KMS-11 (cell line): ENCODE measurements around the gene NTSR2.
A peak's percentile ranks its signal among the peaks of the same experiment; 100 is the strongest.

Experiments
- H2AFZ ChIP-seq: fragments of 200-600 bp; sonication (generic); 2 replicates; pipeline ENCODE4 v1.6.1; 2016; ENCODE audit warnings: antibody characterized with exemption, mixed run types, low read depth
- H3K27ac ChIP-seq: fragments of 200-600 bp; sonication (generic); 2 replicates; pipeline ENCODE4 v1.6.1; 2016; ENCODE audit warnings: mild to moderate bottlenecking, mixed run types
- H3K27me3 ChIP-seq: fragments of 200-600 bp; sonication (generic); 2 replicates; pipeline ENCODE4 v1.6.1; 2017; ENCODE audit warnings: mild to moderate bottlenecking, low read depth, mixed run types, moderate library complexity; ENCODE audit not compliant: insufficient read depth
- H3K36me3 ChIP-seq: fragments of 200-600 bp; sonication (generic); 2 replicates; pipeline ENCODE4 v1.6.1; 2017; ENCODE audit warnings: mild to moderate bottlenecking, mixed run types; ENCODE audit not compliant: insufficient read depth
- H3K4me1 ChIP-seq: fragments of 200-600 bp; sonication (generic); 2 replicates; pipeline ENCODE4 v1.6.1; 2016; ENCODE audit warnings: mild to moderate bottlenecking, low read depth, mixed run types; ENCODE audit not compliant: poor library complexity, severe bottlenecking
- H3K4me2 ChIP-seq: fragments of 200-600 bp; sonication (generic); 2 replicates; pipeline ENCODE4 v1.7.0; 2016; ENCODE audit warnings: mild to moderate bottlenecking, mixed run types
- H3K4me3 ChIP-seq: fragments of 200-600 bp; sonication (generic); IDR thresholded peaks from 2 replicates; pipeline ENCODE4 v1.6.1; 2017; ENCODE audit warnings: low read depth, low read length, mixed read lengths; ENCODE audit not compliant: insufficient read depth
- H3K79me2 ChIP-seq: fragments of 200-600 bp; sonication (generic); 2 replicates; pipeline ENCODE4 v1.6.1; 2016; ENCODE audit warnings: low read depth, mixed run types; ENCODE audit not compliant: insufficient read depth
- H3K9ac ChIP-seq: fragments of 200-600 bp; sonication (generic); 2 replicates; pipeline ENCODE4 v1.6.1; 2016; ENCODE audit warnings: mild to moderate bottlenecking, mixed run types
- H4K20me1 ChIP-seq: fragments of 200-600 bp; sonication (generic); 2 replicates; pipeline ENCODE4 v1.6.1; 2016; ENCODE audit warnings: mild to moderate bottlenecking, mixed run types; ENCODE audit not compliant: insufficient read depth
- TF ChIP-seq, protein P1 (sequence below): fragments of 200-600 bp; sonication (generic); conservative IDR thresholded peaks from 2 replicates; pipeline ENCODE4 v1.6.1; 2017; ENCODE audit warnings: low read depth, mild to moderate bottlenecking, antibody characterized with exemption, low read length, moderate library complexity, mixed read lengths

Gene NTSR2

GRCh38 chr2:11692966-11693521 lies 23.0 kb upstream of the NTSR2 start:
- Histone ChIP-seq H3K4me1 (peaks cover 20% of the 10 kb centered on the region), H3K4me3 (no peak overlapping the region), H2AFZ (no peak overlapping the region), H4K20me1 (no peaks in the 10 kb centered on the region), H3K27ac (no peak overlapping the region), H3K9ac (no peak overlapping the region), H3K27me3 (no peaks in the 10 kb centered on the region), H3K79me2 (no peaks in the 10 kb centered on the region), H3K36me3 (no peaks in the 10 kb centered on the region), H3K4me2 (no peak overlapping the region)
- TF ChIP-seq, protein P1, sequence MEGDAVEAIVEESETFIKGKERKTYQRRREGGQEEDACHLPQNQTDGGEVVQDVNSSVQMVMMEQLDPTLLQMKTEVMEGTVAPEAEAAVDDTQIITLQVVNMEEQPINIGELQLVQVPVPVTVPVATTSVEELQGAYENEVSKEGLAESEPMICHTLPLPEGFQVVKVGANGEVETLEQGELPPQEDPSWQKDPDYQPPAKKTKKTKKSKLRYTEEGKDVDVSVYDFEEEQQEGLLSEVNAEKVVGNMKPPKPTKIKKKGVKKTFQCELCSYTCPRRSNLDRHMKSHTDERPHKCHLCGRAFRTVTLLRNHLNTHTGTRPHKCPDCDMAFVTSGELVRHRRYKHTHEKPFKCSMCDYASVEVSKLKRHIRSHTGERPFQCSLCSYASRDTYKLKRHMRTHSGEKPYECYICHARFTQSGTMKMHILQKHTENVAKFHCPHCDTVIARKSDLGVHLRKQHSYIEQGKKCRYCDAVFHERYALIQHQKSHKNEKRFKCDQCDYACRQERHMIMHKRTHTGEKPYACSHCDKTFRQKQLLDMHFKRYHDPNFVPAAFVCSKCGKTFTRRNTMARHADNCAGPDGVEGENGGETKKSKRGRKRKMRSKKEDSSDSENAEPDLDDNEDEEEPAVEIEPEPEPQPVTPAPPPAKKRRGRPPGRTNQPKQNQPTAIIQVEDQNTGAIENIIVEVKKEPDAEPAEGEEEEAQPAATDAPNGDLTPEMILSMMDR: peak; percentile 88

DNA sequence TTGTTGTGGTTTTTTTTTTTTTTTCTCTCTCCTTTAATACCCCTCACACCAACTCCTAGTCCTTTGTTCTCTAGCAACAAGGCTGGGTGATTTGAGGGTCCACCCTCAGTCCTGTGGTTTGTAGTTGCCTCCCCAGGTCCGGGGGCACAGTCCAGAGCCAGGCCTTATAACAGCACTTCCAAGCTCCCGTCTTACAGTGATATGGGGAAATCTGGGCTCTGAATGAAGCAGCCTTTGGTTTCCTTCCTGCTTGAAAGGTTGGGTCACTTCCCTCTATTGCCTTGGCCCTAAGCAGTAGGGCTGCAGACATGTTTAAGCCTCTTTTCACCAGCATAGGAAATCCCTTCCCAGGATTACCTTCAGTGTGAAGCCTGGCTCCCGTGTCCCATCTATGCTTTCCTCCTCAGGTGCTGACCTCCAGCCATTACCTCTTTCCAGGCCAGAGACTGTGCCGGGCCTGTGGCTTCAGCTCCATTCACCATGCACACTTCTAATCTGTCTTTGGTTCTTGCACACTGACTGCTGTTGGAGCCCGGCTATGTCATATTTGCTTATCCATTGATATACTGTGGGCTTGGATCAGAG lies 21.2 kb upstream of the NTSR2 start:
- Histone ChIP-seq H2AFZ (no peak overlapping the region), H4K20me1 (no peaks in the 10 kb centered on the region), H3K79me2 (no peaks in the 10 kb centered on the region), H3K4me3 (no peak overlapping the region), H3K27ac (no peak overlapping the region), H3K36me3 (no peaks in the 10 kb centered on the region), H3K4me1 (peaks cover 25% of the 10 kb centered on the region), H3K27me3 (no peaks in the 10 kb centered on the region), H3K4me2 (no peak overlapping the region), H3K9ac (no peak overlapping the region)
- TF ChIP-seq, protein P1: no peak

DNA sequence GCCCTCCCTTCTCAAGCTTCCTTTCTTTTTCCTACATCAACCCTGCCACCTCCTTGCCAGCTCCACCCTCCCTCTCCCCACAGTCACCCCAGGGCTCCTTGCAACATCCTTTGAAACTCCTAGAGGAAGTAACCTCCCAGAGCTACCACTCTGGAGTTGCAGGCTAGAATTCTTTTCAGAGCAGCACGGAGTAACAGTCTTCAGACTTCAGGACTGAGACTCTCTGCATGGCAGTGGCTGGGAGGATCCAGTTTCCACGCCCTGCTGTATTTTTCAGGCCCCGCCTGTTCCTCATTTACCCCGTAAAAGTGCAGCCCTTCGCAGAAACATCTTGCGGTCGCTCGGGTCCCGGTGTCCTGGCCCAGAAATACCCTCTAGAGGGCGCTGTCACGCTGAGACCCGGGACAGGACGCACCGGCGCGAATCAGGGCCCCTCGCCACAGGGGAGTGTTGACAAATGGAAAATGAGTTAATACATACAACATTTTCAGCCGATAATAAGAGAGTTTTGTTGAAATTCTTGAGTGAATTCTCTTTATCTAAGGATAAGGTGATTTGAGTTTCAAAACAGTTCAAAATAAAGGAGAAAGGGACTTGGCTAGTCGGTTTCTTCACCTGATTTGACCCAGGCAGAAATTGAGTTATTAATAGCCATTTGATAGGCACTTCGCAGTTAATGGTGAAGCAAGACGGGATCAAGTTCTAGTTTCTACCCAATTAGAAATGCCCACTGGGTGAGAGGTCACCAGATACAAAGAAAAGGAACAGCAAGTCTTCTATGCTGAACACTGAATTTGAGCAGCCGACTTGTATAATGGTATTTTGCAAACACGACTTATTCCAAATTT lies 18.5 kb upstream of the NTSR2 start:
- H3K4me3 ChIP-seq: peak overlapping the region; percentile 63
- no peaks in the 10 kb centered on the region for H3K79me2 ChIP-seq
- H4K20me1 ChIP-seq: no peaks in the 10 kb centered on the region
- no peak overlapping the region for H3K9ac ChIP-seq
- no peaks in the 10 kb centered on the region for H3K27me3 ChIP-seq
- H3K36me3 ChIP-seq: no peaks in the 10 kb centered on the region
- H3K4me1 ChIP-seq: peaks cover 25% of the 10 kb centered on the region
- H3K4me2 ChIP-seq: peak overlapping the region; percentile 50
- H3K27ac ChIP-seq: no peak overlapping the region
- TF ChIP-seq, protein P1: peak; percentile 93
- H2AFZ ChIP-seq: peak overlapping the region; percentile 68

DNA sequence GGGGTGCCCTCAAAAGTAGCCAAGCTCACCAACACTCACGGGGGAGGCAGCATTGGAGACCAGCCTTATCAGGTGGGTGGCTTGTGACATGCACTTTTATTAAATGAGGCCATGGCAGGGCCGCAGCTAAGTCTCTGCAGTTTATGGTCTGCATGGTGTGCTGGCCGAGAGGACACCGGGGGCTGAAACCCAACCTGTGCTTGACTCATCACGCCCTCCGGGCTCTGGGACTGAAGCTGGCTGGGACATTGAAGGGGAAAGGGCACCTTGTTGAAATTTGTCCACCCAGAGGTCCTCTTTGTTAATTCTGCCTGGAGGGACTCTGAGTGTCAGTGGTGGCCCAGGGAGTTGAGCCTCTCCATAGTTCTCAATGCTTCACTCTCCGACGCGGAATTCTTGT lies 17.7 kb upstream of the NTSR2 start:
- Histone ChIP-seq H4K20me1 (no peaks in the 10 kb centered on the region), H2AFZ (peak overlapping the region; percentile 68; the same call in 1 of the 2 replicates), H3K4me3 (peak overlapping the region; percentile 63), H3K27me3 (no peaks in the 10 kb centered on the region), H3K79me2 (no peaks in the 10 kb centered on the region), H3K9ac (no peak overlapping the region), H3K4me2 (peak overlapping the region; percentile 50; the same call in 1 of the 2 replicates), H3K4me1 (peaks cover 19% of the 10 kb centered on the region), H3K36me3 (no peaks in the 10 kb centered on the region), H3K27ac (no peak overlapping the region)
- TF ChIP-seq, protein P1: no peak
